Keratinocyte (primary cell): Measurements from ENCODE around the gene PES1. TPM values are rescaled to one million over a fixed set of nuclear protein-coding genes. Genes with fewer than 3 reads are reported as not detected.

Experiments
- DNase-seq: peaks from one replicate; pipeline ENCODE4 v3.0.0-alpha.2; 2011; ENCODE audit warnings: low read depth, missing footprints, low spot score
- FAIRE-seq: peaks from 2 replicates; lab custom pipeline; 2011; peaks lifted over from hg19 to GRCh38; lab: Jason Lieb, UNC
- H2AFZ ChIP-seq: 2 replicates; pipeline ENCODE4 v1.6.0; 2012; ENCODE audit warnings: low read length, control low read depth, inconsistent platforms; ENCODE audit not compliant: control insufficient read depth
- H3K27ac ChIP-seq: 2 replicates; pipeline ENCODE4 v1.5.1; 2011; ENCODE audit warnings: low read length; ENCODE audit not compliant: control insufficient read depth, insufficient read depth
- H3K27me3 ChIP-seq: 3 replicates; pipeline ENCODE4 v1.6.0; 2011; ENCODE audit warnings: low read length; ENCODE audit not compliant: control insufficient read depth, insufficient read depth; ENCODE audit errors: extremely low read depth
- H3K36me3 ChIP-seq, 2 experiments: 2 replicates in 1 of 2; 3 replicates in 1 of 2; pipeline ENCODE4 v1.5.1; 2011; ENCODE audit warnings: low read length in 2 of 2, mild to moderate bottlenecking in 1 of 2; ENCODE audit not compliant: control insufficient read depth in 2 of 2, insufficient read depth in 2 of 2; ENCODE audit errors: extremely low read depth in 1 of 2
- H3K4me1 ChIP-seq: 3 replicates; pipeline ENCODE4 v1.5.1; 2011; ENCODE audit warnings: low read length; ENCODE audit not compliant: control insufficient read depth, insufficient read depth; ENCODE audit errors: extremely low read depth
- H3K4me2 ChIP-seq: 3 replicates; pipeline ENCODE4 v1.6.0; 2011; ENCODE audit warnings: low read depth, low read length; ENCODE audit not compliant: control insufficient read depth, insufficient read depth; ENCODE audit errors: extremely low read depth
- H3K4me3 ChIP-seq, 3 experiments: fragments of 200-600 bp in 1 of 3; sonication (generic) in 1 of 3; 2 replicates in 2 of 3; 3 replicates in 1 of 3; pipeline ENCODE4 v1.5.1; 2011 to 2016; ENCODE audit warnings: low read length in 3 of 3, mild to moderate bottlenecking in 3 of 3, control low read depth in 2 of 3, inconsistent platforms in 1 of 3, low read depth in 1 of 3, mixed read lengths in 1 of 3, mixed run types in 1 of 3, moderate library complexity in 1 of 3; ENCODE audit not compliant: control insufficient read depth in 2 of 3, insufficient read depth in 2 of 3; ENCODE audit errors: extremely low read depth in 1 of 3
- H3K79me2 ChIP-seq: 2 replicates; pipeline ENCODE4 v1.6.0; 2012; ENCODE audit warnings: low read length; ENCODE audit not compliant: control insufficient read depth, insufficient read depth
- H3K9ac ChIP-seq: 3 replicates; pipeline ENCODE4 v1.6.0; 2011; ENCODE audit warnings: low read length; ENCODE audit not compliant: control insufficient read depth, insufficient read depth; ENCODE audit errors: extremely low read depth
- H3K9me1 ChIP-seq: 3 replicates; pipeline ENCODE4 v1.6.0; 2011; ENCODE audit warnings: low read length; ENCODE audit not compliant: control insufficient read depth, insufficient read depth; ENCODE audit errors: extremely low read depth
- H3K9me3 ChIP-seq: 2 replicates; pipeline ENCODE4 v1.5.1; 2012; ENCODE audit warnings: low read depth, low read length; ENCODE audit not compliant: control insufficient read depth
- H4K20me1 ChIP-seq: 3 replicates; pipeline ENCODE4 v1.6.0; 2011; ENCODE audit warnings: low read length; ENCODE audit not compliant: control insufficient read depth, insufficient read depth; ENCODE audit errors: extremely low read depth
- CTCF ChIP-seq, 3 experiments: IDR thresholded peaks in 1 of 3; conservative IDR thresholded peaks in 1 of 3; optimal IDR thresholded peaks in 1 of 3; 2 replicates in 2 of 3; 3 replicates in 1 of 3; pipeline versions ENCODE3 to v1.5.1; 2011; ENCODE audit warnings: low read length in 3 of 3, mild to moderate bottlenecking in 3 of 3, moderate library complexity in 2 of 3, control low read depth in 1 of 3, inconsistent platforms in 1 of 3; ENCODE audit not compliant: insufficient read depth in 2 of 3; ENCODE audit errors: extremely low read depth in 1 of 3
- EZH2 ChIP-seq: IDR thresholded peaks from one replicate; pipeline ENCODE4 v1.6.1; 2012; ENCODE audit warnings: inconsistent platforms, mild to moderate bottlenecking, low read length, moderate library complexity
- dilution Hi-C: fragments of 300-500 bp; cut with MboI; formaldehyde crosslinking; loops from one replicate; pipeline ENCODE4 v1.7.0; 2020; ENCODE audit warnings: low sequenced_read_pairs; ENCODE audit not compliant: extremely low pct_ligation_motif_present
- polyA plus RNA-seq, 5 experiments: library from polyadenylated mRNA; depleted of rRNA in 3 of 5; stranded (reverse) in 3 of 5; stranded (forward) in 1 of 5; unstranded in 1 of 5; fragments of >200 nt; gene quantifications; 1 replicate in 1 of 5; 2 replicates in 3 of 5; 3 replicates in 1 of 5; pipeline versions ENCODE4 v1.2.1 to v1.2.3, GENCODE V29; 2011 to 2012; ENCODE audit warnings: missing spikeins in 2 of 5, low read depth in 1 of 5, low replicate concordance in 1 of 5

PES1 gene
- polyA plus RNA-seq, 1 donor (not counting 4 experiments of a cell fraction or from before 2014, with no cell fraction given), result 116 TPM

DNA sequence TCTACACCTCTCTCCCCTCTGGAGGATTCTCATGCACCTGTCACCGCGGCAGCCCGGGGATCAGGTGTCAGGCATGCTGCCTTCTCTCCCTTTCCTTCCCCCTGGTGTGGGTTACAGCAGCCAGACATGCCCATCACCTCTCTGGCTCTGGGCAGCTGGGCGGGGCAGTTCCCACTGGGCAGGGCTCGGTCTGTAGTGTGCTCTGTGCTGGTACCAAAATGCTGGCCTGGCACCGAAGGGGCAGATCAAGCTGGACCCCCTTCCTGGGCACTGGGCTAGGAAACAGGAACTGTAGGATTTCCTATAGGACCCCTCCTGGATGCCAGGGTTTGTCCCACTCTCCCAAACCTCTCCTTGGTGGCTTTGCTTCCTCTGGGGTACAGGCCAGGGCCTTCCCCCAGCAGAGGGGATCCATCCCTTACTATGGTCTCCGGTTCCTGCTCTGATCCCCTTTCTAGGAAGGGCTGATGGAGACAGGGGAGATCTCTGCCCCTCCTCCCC lies 18.1 kb downstream of the PES1 start:
- Histone ChIP-seq H3K79me2 (no peaks in the 10 kb centered on the region), H3K36me3 (peaks cover 18 to 23% of the 10 kb centered on the region in 2 experiments), H3K4me1 (peaks cover 2% of the 10 kb centered on the region), H3K27me3 (peaks cover 4% of the 10 kb centered on the region), H3K4me3 (no peak overlapping the region), H3K27ac (no peak overlapping the region), H4K20me1 (peaks cover 2% of the 10 kb centered on the region), H3K9me3 (no peaks in the 10 kb centered on the region), H3K9ac (no peak overlapping the region), H3K4me2 (no peak overlapping the region), H2AFZ (no peak overlapping the region), H3K9me1 (no peaks in the 10 kb centered on the region)
- no peak for FAIRE-seq
- dilution Hi-C loops, result no loop called here
- DNase-seq, result no peak
- TF ChIP-seq EZH2, result no peak
- no peak for TF ChIP-seq CTCF (optimal IDR thresholded peaks at IDR 0.05 in 1 of 3, IDR thresholded peaks at IDR 0.05 in 1 of 3, conservative IDR thresholded peaks at IDR 0.05 in 1 of 3; ENCODE audit: extremely low read depth in 1 of 3, insufficient read depth in 2 of 3, low read length in 3 of 3)

DNA sequence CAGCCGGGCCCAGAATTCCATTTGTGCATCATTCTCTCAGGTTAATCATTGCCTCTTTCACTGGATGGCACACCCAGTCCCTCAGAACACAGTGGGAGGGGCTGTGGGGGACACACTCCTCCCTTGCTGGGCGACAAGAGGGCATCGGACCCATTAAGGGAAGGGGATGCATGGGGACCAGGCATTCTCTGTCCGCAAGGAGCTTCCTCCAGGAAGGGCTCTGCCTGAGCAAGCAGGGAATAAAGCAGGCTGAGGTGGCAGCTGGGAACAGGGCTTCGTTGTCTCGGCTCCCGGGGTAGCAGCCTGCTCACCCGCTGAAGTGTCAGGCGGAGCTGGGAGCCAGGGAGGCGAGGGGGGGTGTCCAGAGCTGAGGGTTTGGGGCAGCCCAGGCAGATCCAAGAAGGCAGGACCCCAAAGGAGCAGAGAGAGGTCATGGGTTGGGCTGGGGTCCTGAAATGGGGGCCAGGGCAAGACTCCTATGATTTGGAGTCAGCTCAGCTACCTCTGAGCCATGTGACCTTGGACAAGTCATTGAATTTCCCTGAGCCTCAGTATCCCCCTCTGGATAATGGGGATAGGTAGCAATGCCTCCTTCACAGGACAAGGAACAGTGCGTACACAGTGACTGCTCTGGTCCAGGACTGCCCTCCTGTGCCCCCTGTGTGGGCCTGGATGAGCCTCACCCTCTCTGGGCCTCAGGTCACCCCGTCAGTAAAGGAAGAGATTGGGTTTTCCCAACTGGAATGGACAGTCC lies 18.7 kb downstream of the PES1 start:
- Histone ChIP-seq H3K9me1 (no peaks in the 10 kb centered on the region), H3K9me3 (no peaks in the 10 kb centered on the region), H3K9ac (no peak overlapping the region), H4K20me1 (peaks cover 2% of the 10 kb centered on the region), H3K27ac (no peak overlapping the region), H3K27me3 (peaks cover 9% of the 10 kb centered on the region), H2AFZ (no peak overlapping the region), H3K36me3 (peaks cover 16 to 18% of the 10 kb centered on the region in 2 experiments), H3K4me3 (no peak overlapping the region), H3K79me2 (no peaks in the 10 kb centered on the region), H3K4me1 (peaks cover 2% of the 10 kb centered on the region), H3K4me2 (no peak overlapping the region)
- dilution Hi-C loops, result no loop called here
- no peak for DNase-seq
- TF ChIP-seq EZH2 (no peak), CTCF (optimal IDR thresholded peaks at IDR 0.05 in 1 of 3, IDR thresholded peaks at IDR 0.05 in 1 of 3, conservative IDR thresholded peaks at IDR 0.05 in 1 of 3; ENCODE audit: extremely low read depth in 1 of 3, insufficient read depth in 2 of 3, low read length in 3 of 3) (no peak)
- no peak for FAIRE-seq
